GM12865 (cell line): Measurements from ENCODE around the gene GRK3.

Source experiments
- DNase-seq: peaks from one replicate; pipeline ENCODE4 v3.0.0; 2010; ENCODE audit warnings: low read depth
- H3K4me3 ChIP-seq: 2 replicates; pipeline ENCODE4 v1.5.1; 2011; ENCODE audit warnings: mild to moderate bottlenecking, low read depth, low read length, control low read depth
- TF ChIP-seq, protein P1 (sequence below): IDR thresholded peaks from 2 replicates; pipeline ENCODE4 v1.5.1; 2011; ENCODE audit warnings: low read length, control low read depth, low read depth, inconsistent platforms; ENCODE audit not compliant: insufficient read depth; ENCODE audit errors: missing control alignments

The GRK3 gene

GRCh38 chr22:25661073-25661472, 96.6 kb downstream of the GRK3 start:
- no peak overlapping the region for H3K4me3 ChIP-seq
- TF ChIP-seq, protein P1, sequence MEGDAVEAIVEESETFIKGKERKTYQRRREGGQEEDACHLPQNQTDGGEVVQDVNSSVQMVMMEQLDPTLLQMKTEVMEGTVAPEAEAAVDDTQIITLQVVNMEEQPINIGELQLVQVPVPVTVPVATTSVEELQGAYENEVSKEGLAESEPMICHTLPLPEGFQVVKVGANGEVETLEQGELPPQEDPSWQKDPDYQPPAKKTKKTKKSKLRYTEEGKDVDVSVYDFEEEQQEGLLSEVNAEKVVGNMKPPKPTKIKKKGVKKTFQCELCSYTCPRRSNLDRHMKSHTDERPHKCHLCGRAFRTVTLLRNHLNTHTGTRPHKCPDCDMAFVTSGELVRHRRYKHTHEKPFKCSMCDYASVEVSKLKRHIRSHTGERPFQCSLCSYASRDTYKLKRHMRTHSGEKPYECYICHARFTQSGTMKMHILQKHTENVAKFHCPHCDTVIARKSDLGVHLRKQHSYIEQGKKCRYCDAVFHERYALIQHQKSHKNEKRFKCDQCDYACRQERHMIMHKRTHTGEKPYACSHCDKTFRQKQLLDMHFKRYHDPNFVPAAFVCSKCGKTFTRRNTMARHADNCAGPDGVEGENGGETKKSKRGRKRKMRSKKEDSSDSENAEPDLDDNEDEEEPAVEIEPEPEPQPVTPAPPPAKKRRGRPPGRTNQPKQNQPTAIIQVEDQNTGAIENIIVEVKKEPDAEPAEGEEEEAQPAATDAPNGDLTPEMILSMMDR, result no peak
- DNase-seq, result no peak

DNA sequence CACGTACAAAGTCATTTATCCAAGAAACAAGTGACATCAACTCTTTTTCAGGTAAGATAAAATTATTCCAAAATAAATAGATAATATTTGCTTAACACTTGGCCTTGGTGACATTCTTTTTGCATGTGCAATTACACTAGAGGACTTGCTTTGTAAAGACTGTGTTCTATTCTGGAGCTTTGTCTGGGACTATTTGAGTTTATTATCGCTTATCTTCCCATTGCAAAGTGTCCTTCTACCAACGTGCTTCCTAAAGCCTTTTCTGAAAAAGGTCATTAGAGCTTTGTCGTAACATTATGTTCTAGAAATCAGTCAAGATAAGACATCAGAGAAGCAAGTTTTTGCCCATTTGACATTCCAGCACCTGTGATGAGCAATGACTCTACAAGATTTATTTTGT, 99.2 kb downstream of the GRK3 start:
- TF ChIP-seq, protein P1, result no peak
- no peak overlapping the region for H3K4me3 ChIP-seq
- DNase-seq, result no peak

GRCh38 chr22:25666308-25666707, 101.8 kb downstream of the GRK3 start:
- H3K4me3 ChIP-seq, result no peak overlapping the region
- TF ChIP-seq, protein P1, result no peak
- no peak for DNase-seq

DNA sequence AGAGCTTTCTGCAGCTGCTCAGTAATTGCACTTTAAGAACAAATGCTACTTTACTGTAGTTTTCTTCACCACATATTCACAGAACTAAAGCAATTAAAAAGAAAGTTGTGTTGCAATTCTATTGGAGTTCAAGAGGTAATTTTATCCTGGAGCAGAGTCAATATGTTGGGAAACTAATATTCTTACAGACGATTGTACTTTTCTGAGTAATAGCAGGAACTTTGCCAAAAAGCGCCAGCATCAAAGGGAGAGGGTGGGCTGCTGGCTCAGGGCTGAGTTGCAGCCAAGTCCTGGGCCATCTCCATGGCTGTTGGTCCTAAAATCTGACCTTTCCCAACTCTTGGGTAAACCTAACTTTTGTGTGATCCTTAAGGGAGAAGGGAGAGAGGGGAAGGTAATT, 104.0 kb downstream of the GRK3 start:
- TF ChIP-seq, protein P1, result no peak
- DNase-seq, result no peak

DNA sequence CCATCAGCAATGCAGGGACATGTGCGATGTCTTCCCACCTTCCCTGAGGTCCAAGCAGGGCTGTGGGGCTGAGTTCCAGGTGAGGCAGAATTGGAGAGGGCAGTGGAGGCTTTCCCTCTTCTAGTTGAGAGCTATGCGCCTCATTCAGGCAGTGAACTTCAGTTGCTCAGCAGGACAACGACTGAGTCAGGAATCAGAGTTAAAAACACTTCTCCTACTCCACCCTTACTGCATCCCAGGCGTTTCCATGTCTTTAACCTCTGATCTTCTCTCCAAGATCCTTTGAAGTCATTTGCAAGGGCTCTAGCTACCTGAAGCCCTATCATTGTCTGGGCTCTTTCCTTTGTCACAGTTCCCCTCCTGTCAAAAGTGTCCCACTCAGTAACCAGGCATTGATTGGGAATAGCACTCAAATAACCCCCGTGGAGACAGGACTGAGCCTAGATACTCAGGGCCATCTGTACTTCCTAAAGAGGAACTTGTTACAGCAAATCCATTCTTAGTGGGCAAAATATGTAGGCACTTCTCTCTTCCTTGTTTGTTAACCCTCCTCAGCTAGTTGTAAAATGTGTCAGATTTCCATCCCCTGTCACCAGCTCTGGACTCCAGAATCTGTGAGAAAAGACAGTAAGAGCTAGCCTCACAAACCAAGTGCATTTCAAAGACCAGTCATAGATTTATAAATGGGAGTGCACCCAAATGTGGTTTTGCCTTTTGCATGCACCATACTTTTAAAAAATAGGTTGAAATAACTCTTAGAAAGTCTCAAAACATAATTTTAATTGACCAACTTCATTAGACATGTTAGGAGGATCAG, 105.0 kb downstream of the GRK3 start:
- no peak for DNase-seq
- no peak overlapping the region for H3K4me3 ChIP-seq
- TF ChIP-seq, protein P1, result no peak

More for the DNA sequence above, 104.0 kb downstream of the GRK3 start:
- no peak overlapping the region for H3K4me3 ChIP-seq

DNA sequence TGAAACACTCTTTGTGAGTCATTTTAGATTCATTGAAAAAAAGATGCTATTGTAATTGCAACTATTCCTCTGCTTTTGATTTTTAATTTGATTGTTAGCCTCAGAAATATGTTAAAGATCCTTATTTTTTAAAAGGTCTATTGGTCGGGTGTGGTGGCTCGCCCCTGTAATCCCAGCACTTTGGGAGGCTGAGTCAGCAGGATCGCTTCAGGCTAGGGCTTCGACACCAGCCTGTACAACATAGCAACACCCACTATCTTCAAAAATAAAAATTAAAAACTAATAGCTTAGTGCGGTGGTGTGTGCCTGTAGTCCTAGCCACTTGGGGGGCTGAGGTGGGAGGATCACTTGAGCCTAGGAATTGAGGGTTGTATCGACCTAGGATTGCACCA, 105.6 kb downstream of the GRK3 start:
- TF ChIP-seq, protein P1, result no peak
- no peak overlapping the region for H3K4me3 ChIP-seq

More for the DNA sequence above, 105.6 kb downstream of the GRK3 start:
- DNase-seq, result no peak
